Stimulated activated CD4-positive, alpha-beta T cell treated with anti-CD3 and anti-CD28 coated beads, TNF-alpha, amount 100 ng/mL, for 1 hour (primary cell): Measurements from ENCODE around the gene PHF21B.
"Not testable (repeated sequence)": the region's sequence is repeated elsewhere in the genome, so short reads cannot be mapped to it uniquely, and the experiment has no call there.

Source experiments
- DNase-seq, 3 donors: peaks; one replicate each; pipeline ENCODE4 v3.0.0-alpha.2; 2020; ENCODE audit warnings: low read depth in 3 of 3, low spot score in 1 of 3

Gene PHF21B

GRCh38 chr22:44963832-44964721 is 45.7 kb downstream of the PHF21B start:
- DNase-seq, result no peak

GRCh38 chr22:44962741-44963454 is 46.9 kb downstream of the PHF21B start:
- no peak for DNase-seq

DNA sequence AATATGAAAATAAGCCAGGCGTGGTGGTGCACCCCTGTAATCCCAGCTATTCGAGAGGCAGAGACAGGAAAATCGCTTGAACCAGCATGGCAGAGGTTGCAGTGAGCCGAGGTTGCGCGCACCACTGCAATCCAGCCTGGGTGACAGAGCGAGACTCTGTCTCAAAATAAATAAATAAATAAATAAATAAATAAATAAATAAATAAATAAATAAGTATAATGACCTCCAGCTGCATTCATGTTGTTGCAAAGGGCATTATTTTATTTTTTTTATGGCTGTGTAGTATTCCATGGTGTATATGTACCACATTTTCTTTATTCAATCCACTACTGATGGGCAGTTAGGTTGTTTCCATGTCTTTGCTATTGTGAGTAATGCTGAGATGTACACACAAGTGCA is 48.1 kb downstream of the PHF21B start:
- DNase-seq, result not testable (repeated sequence)

GRCh38 chr22:44956840-44957767 is 52.7 kb downstream of the PHF21B start:
- DNase-seq, result no peak

DNA sequence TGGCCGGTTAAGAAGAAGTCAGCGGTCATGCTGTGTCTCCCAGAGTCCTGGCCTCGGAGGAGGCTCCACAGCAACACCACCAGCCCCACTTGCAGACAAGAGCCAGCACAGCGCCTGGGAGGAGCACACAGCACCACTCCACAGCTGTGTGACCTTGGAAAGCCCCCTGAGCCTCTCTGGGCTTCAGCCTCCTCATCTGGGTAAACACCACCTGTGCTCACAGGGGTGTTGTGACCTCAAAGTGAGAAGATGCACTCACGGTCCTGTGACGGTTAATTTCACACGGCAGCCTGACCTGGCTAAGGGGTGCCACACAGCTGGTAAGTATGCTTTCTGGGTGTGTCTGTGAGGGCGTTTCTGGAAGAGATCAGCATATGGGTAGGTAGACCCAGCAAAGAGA is 54.7 kb downstream of the PHF21B start:
- DNase-seq, result no peak

DNA sequence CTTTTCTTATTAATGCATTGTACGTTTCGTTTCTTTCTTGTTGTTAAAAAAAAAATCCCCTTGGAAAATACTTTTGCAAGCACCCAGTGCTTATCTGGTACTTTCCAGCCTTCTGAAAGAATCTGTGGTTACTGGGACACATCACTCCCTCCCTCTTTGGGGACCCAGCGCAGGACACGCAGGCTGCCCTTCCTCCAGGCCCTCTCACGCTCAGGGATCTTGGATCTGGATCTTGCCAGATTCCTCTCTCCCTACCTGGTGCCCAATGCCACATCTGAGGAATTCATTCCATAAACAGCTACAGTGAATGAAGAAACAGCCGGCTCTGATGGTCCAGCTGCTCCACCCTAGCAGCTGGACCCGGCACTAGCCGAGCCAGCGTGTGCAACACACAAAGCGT is 55.7 kb downstream of the PHF21B start:
- DNase-seq, result no peak

DNA sequence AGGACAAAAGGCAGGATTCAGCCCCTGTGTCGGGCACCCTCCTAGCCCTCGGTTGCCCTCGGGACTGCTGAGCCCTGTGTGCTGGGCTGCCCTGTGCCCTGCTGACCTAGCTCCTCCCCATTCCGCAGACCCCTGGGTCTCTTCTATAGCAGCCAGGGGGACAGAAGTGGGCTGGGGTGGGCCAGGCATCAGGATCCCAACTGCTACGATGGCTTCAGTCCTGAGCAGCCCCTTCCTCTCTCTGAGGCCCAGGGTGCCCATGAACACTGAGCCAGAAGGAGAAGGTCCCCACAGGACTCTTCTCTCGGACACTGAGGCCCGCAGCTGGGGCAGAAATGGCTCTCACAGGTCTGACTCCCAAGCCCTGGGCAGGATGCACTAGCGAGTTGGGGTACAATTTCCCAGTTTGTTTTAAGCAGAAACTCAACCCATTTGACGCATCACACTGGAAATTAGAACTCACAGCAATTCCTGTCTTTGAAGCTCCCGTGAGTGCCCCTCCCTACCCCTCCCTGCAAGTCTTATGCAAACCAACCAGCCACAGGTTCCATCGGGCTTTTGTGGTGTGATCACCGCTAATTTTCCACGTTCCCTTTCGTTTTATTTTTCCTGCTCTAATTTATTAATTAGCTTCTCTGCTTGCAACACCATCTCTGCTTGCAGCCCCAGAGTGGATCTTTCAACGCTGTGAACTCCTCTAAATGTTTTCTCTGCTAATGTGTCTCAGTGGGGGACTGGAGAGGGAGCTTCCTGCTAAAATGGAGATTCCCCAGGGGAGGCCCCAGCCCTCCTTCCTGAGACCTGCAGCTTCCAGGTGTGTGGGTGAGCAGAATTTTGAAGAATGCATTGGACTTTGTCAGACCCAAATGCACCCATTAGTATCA is 56.7 kb downstream of the PHF21B start:
- DNase-seq, result no peak

- no peak for DNase-seq
Observed at GRCh38 chr22:44951510-44951816, 58.3 kb downstream of the PHF21B start.

- DNase-seq, result no peak
Observed at GRCh38 chr22:44950806-44951509, 58.8 kb downstream of the PHF21B start.

GRCh38 chr22:44947846-44948245 is 62.0 kb downstream of the PHF21B start:
- no peak for DNase-seq

- DNase-seq, result no peak
Observed at GRCh38 chr22:44947049-44947448, 62.8 kb downstream of the PHF21B start.

DNA sequence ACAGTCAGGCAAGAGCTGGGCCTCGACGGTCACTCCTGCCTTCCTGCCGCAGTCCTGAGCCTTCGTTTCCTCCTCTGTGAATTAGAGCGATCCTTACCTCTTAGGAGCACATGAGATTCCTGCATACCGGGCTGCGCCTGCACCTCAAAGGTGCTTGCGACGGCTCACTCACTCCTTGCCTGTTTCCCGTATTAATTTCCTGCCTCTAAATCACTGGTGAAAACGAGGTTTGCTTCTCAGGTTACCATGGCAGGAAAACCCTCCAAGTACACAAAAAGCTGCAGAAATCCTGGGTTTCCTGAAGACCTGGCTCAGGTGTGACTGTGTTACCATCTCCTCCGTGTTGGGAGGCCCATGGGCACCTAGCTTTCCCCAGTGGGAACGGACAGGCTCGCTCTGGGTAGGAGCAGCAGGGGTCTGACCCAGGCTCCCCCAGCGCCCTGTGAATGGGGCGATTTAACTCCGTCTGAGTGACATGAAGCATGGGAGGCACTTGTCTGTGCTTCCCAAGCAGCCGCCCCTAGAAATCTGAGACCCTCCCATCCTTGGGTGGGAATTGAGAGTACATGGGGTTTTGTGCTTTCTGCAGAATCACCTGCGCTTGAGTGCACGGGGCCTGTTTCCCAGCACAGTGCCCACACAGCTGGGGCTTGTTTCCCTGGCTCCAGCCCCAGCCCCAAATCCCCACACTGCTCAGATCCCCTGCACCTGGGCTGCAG is 64.8 kb downstream of the PHF21B start:
- no peak for DNase-seq

GRCh38 chr22:44943701-44944324 is 66.0 kb downstream of the PHF21B start:
- no peak for DNase-seq

DNA sequence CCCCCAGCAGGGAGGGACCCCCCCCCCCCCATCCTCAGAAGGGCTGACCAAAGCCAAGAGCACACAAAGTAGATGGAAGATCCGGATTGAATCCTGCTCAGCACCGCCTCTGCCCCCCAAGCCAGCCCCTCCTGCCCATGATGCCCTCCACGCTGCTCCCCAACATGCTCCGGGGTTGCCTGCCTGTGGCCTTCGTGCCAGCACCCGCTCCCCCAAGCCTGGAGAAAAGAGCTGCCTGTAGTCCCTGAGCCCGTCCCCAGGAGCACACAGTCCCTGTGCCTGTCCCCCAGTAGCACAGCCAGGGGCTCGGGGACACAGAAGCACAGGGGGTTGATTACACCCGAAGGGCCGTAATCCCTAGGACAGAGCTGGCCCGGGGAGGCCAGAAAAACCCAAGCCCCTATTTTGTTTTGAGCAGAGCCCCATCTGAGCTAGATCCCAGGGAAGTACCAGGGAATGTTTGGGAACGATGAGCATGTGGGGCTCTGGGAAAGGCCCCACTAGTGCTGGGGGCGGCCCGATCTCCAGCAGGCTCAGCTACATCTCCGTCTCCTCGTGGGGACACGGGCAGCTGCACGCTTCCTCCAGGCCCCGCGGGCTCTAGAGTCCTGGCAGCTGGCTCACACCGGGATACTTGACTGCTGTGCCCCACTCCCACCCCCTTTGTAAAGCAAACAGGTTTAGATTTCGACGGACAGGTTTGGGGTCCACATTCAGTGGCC is 66.7 kb downstream of the PHF21B start:
- DNase-seq, result no peak

GRCh38 chr22:44942056-44942455 is 67.7 kb downstream of the PHF21B start:
- no peak for DNase-seq

GRCh38 chr22:44941207-44941606 is 68.6 kb downstream of the PHF21B start:
- DNase-seq, result no peak

- no peak for DNase-seq
Observed at GRCh38 chr22:44940130-44940529, 69.7 kb downstream of the PHF21B start.

- no peak for DNase-seq
Observed at GRCh38 chr22:44939451-44939850, 70.4 kb downstream of the PHF21B start.
